Neuronal stem cell (in vitro differentiated cells): ENCODE measurements around the gene TIAL1.

Experiments
- DNase-seq: peaks from one replicate; pipeline ENCODE4 v3.0.0-alpha.2; 2013; ENCODE audit warnings: low spot score
- H2AFZ ChIP-seq: one replicate; pipeline ENCODE4 v1.6.1; 2013; ENCODE audit warnings: mild to moderate bottlenecking, low read length, inconsistent platforms
- H2AK5ac ChIP-seq: 2 replicates; pipeline ENCODE4 v1.6.1; 2013; ENCODE audit warnings: low read depth, mild to moderate bottlenecking, inconsistent platforms, low read length, moderate library complexity, mixed read lengths
- H2BK120ac ChIP-seq: 2 replicates; pipeline ENCODE4 v1.6.1; 2013; ENCODE audit warnings: low read depth, mild to moderate bottlenecking, inconsistent platforms, low read length, moderate library complexity, mixed read lengths
- H2BK12ac ChIP-seq: one replicate; pipeline ENCODE4 v1.6.1; 2013; ENCODE audit warnings: low read length, inconsistent platforms
- H2BK15ac ChIP-seq: 2 replicates; pipeline ENCODE4 v1.6.1; 2013; ENCODE audit warnings: mild to moderate bottlenecking, low read length, inconsistent platforms, mixed read lengths
- H2BK5ac ChIP-seq: one replicate; pipeline ENCODE4 v1.6.1; 2013; ENCODE audit warnings: inconsistent platforms, mild to moderate bottlenecking, low read length, moderate library complexity
- H3K14ac ChIP-seq: one replicate; pipeline ENCODE4 v1.6.1; 2013; ENCODE audit warnings: low read length, inconsistent platforms
- H3K18ac ChIP-seq: 2 replicates; pipeline ENCODE4 v1.6.1; 2013; ENCODE audit warnings: low read length, inconsistent platforms
- H3K23ac ChIP-seq: 2 replicates; pipeline ENCODE4 v1.6.1; 2013; ENCODE audit warnings: low read depth, mild to moderate bottlenecking, mixed read lengths, low read length, inconsistent platforms; ENCODE audit not compliant: poor library complexity
- H3K27ac ChIP-seq: replicated peaks from 3 replicates; pipeline ENCODE4 v1.5.1; 2013; ENCODE audit warnings: low read length, inconsistent platforms
- H3K27me3 ChIP-seq, 3 experiments: 2 replicates each; pipeline ENCODE4 v1.6.1; 2013; ENCODE audit warnings: low read length in 3 of 3, mild to moderate bottlenecking in 2 of 3, inconsistent platforms in 1 of 3, low read depth in 1 of 3, mixed read lengths in 1 of 3, moderate library complexity in 1 of 3; ENCODE audit not compliant: control insufficient read depth in 3 of 3, insufficient read depth in 3 of 3
- H3K36me3 ChIP-seq, 2 donors: replicated peaks in 1 of 2; 2 replicates each; pipeline ENCODE4 v1.6.1; 2013; ENCODE audit warnings: low read length in 2 of 2; ENCODE audit not compliant: control insufficient read depth in 2 of 2, insufficient read depth in 2 of 2
- H3K4ac ChIP-seq: 2 replicates; pipeline ENCODE4 v1.6.1; 2013; ENCODE audit warnings: inconsistent platforms, mild to moderate bottlenecking, low read length, moderate library complexity
- H3K4me1 ChIP-seq, 2 donors: 1 replicate in 1 of 2; 2 replicates in 1 of 2; pipeline ENCODE4 v1.6.1; 2013; ENCODE audit warnings: low read length in 2 of 2, low read depth in 1 of 2; ENCODE audit not compliant: control insufficient read depth in 2 of 2, insufficient read depth in 1 of 2
- H3K4me2 ChIP-seq: one replicate; pipeline ENCODE4 v1.6.1; 2013; ENCODE audit warnings: mild to moderate bottlenecking, low read length, inconsistent platforms; ENCODE audit not compliant: insufficient read depth, poor library complexity, severe bottlenecking
- H3K4me3 ChIP-seq, 2 donors: 2 replicates each; pipeline ENCODE4 v1.5.1; 2013; ENCODE audit warnings: low read length in 2 of 2, mild to moderate bottlenecking in 2 of 2, inconsistent platforms in 1 of 2, moderate library complexity in 1 of 2
- H3K79me1 ChIP-seq: one replicate; pipeline ENCODE4 v1.6.1; 2013; ENCODE audit warnings: low read depth, mild to moderate bottlenecking, inconsistent platforms, low read length, moderate library complexity
- H3K9ac ChIP-seq: one replicate; pipeline ENCODE4 v1.6.1; 2013; ENCODE audit warnings: mild to moderate bottlenecking, low read depth, low read length, inconsistent platforms; ENCODE audit not compliant: poor library complexity
- H3K9me3 ChIP-seq, 2 donors: replicated peaks in 1 of 2; 2 replicates each; pipeline versions ENCODE3 to v1.6.1; 2013; ENCODE audit warnings: low read length in 2 of 2, mild to moderate bottlenecking in 2 of 2, inconsistent platforms in 1 of 2, low read depth in 1 of 2, mixed read lengths in 1 of 2, moderate library complexity in 1 of 2; ENCODE audit not compliant: control insufficient read depth in 2 of 2, insufficient read depth in 1 of 2
- H4K8ac ChIP-seq: one replicate; pipeline ENCODE4 v1.6.1; 2013; ENCODE audit warnings: low read depth, mild to moderate bottlenecking, inconsistent platforms, low read length, moderate library complexity
- H4K91ac ChIP-seq: one replicate; pipeline ENCODE4 v1.6.1; 2013; ENCODE audit warnings: low read length, low read depth, mild to moderate bottlenecking, inconsistent platforms; ENCODE audit not compliant: poor library complexity
- WGBS, 2 donors: extraction: QIAGEN DNeasy Blood & Tissue Kit; methylation state at CpG; one replicate each; pipeline ENCODE4 v1.1.7; 2013; ENCODE audit warnings: missing lambda C conversion rate in 2 of 2, mixed read lengths in 1 of 2; ENCODE audit not compliant: insufficient read length in 2 of 2, insufficient replicate concordance in 1 of 2; ENCODE audit errors: extremely low coverage in 2 of 2; 5-methylcytosine and 5-hydroxymethylcytosine counted together

The TIAL1 gene

DNA sequence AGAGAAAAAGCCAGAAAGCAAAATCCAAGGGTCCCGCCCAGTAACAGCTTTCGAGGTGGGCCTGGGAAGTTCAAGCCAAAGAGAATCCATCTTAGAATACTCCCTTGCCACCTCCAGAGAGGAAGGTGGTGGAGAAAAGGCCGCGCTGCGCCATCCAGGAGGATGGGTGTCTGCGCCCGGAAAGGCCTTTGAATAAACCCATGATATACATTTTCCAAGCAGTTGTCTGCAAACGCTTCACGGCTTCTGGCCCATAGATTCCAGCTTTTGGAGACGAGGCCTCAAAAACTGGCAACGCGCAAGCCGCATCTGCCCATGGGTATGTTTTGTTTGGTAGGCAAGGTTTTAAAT lies 72.1 kb downstream of the TIAL1 start:
- Histone ChIP-seq H3K4me3 (no peak overlapping the region), H2AK5ac (no peak overlapping the region), H4K8ac (no peak overlapping the region), H2BK120ac (no peak overlapping the region), H3K27me3 (peaks cover 0 to 6% (median 0%) of the 10 kb centered on the region in 3 experiments), H2BK12ac (no peak overlapping the region), H3K9ac (no peak overlapping the region), H3K27ac (no peak overlapping the region), H2BK5ac (no peak overlapping the region), H3K36me3 (no peaks in the 10 kb centered on the region), H3K14ac (no peak overlapping the region), H2AFZ (no peak overlapping the region), H3K4me2 (no peak overlapping the region), H4K91ac (no peak overlapping the region), H3K79me1 (no peaks in the 10 kb centered on the region), H3K9me3 (no peaks in the 10 kb centered on the region), H2BK15ac (no peak overlapping the region), H3K4ac (no peak overlapping the region), H3K23ac (no peak overlapping the region), H3K4me1 (peaks cover 0 to 6% of the 10 kb centered on the region in 2 donors), H3K18ac (no peak overlapping the region)
- DNase-seq, result no peak
- no CpG with 5 or more reads among the region's 13 CpGs for WGBS, 2 donors

DNA sequence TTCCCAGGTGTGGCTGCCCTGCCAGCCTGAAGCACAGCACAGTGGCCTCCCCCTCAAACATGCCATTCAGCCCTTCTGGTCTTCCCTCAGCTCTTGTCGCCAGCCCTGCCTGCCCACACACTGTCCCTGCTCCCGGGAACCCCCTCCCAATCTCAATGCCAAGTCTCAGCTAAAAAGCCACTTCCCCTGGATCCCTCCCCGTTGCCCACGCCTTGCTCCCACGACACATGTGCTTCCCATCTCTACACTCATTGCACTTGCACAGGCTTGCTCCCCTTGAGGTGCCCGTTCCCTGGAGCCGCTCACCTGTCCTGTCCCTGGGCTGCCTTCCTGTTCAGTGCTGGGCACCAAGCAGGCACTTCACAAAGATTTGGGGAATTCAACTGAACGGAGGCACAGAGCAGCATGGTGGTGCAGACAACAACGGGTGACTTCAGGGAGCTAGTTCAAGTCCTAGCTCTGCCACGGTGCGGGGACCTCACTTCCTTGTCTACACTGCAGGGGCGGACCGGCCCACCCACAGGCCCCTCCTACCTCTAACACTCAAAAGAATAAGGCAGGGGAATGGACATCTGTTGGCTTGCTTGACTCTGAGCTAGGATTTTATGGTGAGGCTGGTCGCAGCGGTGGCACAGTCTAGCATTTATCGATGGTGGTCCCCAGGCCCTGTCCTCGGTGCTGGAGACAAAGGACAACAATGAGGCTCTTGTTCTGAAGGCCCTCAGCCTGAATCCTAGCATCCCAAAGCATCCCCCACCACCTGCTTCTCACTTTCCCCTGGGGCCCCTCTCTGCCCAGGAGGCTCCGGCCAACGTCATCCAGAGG lies 72.7 kb downstream of the TIAL1 start:
- Histone ChIP-seq H3K23ac (no peak overlapping the region), H3K9me3 (no peaks in the 10 kb centered on the region), H2BK15ac (no peak overlapping the region), H2AFZ (no peak overlapping the region), H3K79me1 (no peaks in the 10 kb centered on the region), H2BK5ac (no peak overlapping the region), H3K4me1 (peaks cover 1 to 10% of the 10 kb centered on the region in 2 donors), H3K4ac (no peak overlapping the region), H2BK120ac (no peak overlapping the region), H4K91ac (no peak overlapping the region), H3K9ac (no peak overlapping the region), H3K18ac (no peak overlapping the region), H3K36me3 (no peaks in the 10 kb centered on the region), H2AK5ac (no peak overlapping the region), H2BK12ac (no peak overlapping the region), H3K4me3 (no peak overlapping the region), H3K27ac (no peak overlapping the region), H3K14ac (no peak overlapping the region), H4K8ac (no peak overlapping the region), H3K4me2 (no peak overlapping the region), H3K27me3 (peaks cover 0 to 6% (median 0%) of the 10 kb centered on the region in 3 experiments)
- no CpG with 5 or more reads among the region's 19 CpGs for WGBS, 2 donors
- no peak for DNase-seq
